Astrocyte of the spinal cord (primary cell): ENCODE data around the gene ITGA11.

Experiments used
- DNase-seq: peaks from one replicate; pipeline ENCODE4 v3.0.0; 2011; ENCODE audit warnings: low read depth, low spot score
- H3K4me3 ChIP-seq: 2 replicates; pipeline ENCODE4 v1.5.1; 2011; ENCODE audit warnings: low read depth, mild to moderate bottlenecking, low read length, moderate library complexity
- in situ Hi-C: cut with HindIII; loops from 2 replicates; pipeline ENCODE4 v1.10.0; 2017; ENCODE audit warnings: low sequenced_read_pairs
- TF ChIP-seq, protein P1 (sequence below): IDR thresholded peaks from 2 replicates; pipeline ENCODE4 v1.5.1; 2012; ENCODE audit warnings: low read depth, mild to moderate bottlenecking, low read length, inconsistent platforms

Gene ITGA11

DNA sequence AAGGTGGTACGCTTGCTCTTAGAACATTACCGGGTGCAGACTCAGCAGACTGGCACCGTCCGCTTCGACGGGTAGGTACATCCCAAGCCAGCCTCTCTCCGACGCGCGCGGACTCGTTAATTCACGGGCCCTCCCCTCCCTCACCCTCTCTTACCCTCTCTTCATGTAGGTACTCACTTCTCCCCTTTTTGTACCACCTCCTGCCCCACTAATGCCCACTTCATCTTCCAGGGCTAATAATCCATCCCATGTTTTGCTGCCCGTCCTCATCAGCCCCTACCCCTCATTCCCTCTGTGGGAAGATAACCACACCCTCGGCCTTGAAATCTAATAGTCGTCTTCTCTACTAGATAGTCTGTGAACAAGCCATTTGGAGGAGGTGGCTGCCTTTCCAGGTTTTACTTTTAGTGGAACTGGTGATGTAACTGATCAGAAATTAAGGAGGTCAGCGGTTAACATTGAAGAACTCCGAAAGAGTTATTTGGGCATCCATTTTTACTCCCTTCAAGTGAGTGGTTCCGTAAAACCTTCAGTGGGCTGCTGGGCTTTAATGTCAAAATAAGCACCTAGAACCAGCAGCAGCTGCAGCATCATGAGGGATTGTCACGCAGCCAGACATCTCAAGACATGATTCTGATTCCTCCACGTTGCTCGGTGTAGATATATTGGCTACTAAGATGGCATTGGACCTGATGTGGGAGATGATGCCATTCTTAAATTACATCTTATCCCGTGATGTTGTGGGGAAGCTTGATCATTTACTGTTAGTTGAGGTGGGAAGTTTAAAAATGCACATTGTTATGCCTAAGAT lies 153.2 kb downstream of the ITGA11 start:
- peak; percentile 49 for DNase-seq
- in situ Hi-C loops: no loop called here
- TF ChIP-seq, protein P1, sequence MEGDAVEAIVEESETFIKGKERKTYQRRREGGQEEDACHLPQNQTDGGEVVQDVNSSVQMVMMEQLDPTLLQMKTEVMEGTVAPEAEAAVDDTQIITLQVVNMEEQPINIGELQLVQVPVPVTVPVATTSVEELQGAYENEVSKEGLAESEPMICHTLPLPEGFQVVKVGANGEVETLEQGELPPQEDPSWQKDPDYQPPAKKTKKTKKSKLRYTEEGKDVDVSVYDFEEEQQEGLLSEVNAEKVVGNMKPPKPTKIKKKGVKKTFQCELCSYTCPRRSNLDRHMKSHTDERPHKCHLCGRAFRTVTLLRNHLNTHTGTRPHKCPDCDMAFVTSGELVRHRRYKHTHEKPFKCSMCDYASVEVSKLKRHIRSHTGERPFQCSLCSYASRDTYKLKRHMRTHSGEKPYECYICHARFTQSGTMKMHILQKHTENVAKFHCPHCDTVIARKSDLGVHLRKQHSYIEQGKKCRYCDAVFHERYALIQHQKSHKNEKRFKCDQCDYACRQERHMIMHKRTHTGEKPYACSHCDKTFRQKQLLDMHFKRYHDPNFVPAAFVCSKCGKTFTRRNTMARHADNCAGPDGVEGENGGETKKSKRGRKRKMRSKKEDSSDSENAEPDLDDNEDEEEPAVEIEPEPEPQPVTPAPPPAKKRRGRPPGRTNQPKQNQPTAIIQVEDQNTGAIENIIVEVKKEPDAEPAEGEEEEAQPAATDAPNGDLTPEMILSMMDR: no peak

DNA sequence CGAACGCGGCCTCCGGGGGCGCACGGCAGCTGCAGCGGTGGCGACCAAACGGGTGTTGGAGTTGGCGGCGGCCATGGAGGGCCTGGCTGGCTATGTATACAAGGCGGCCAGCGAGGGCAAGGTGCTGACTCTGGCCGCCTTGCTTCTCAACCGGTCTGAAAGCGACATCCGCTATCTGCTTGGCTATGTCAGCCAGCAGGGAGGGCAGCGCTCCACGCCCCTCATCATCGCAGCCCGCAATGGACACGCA lies 153.7 kb downstream of the ITGA11 start:
- in situ Hi-C loops: no loop called here
- H3K4me3 ChIP-seq: peak overlapping the region; percentile 85
- no peak for DNase-seq
- TF ChIP-seq, protein P1: peak; percentile 41

More for the DNA sequence above, 153.2 kb downstream of the ITGA11 start:
- H3K4me3 ChIP-seq: peak overlapping the region; percentile 85

DNA sequence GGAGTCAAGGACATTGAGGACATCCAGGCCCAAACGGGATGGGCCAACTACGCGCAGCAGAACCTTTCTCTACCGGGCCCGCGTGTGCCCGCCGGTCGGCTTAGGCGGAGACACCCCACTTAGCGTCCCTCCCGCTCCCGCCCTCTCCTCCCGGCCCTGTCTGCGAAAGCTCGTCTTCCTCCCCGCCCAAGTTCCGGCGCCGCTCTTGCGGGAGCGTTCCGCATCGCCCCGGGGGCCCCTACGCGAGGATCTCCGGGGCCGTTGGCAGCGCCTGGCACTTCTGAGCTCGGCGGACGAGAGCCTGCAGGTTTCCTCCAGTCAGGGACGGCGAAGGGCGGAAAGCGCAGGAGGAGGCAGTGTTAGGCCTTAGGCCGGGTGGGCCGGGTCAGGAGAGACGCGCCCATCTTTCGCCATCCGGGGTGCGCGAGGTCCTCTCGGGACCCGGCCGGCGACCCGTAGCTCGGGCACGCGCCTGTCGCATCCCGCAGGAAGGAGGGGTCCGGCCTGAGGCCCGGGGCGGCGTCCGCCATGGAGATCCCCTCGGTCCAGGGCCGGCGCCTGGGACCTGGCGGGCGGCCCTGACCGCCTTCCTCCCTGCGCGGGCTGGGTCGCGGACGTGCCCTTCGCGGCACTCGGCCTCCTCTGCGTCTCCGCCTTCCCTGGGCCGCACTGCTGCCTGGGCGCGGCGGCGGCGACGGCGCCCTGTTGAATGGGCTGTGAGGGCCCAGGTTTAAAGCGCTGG lies 154.2 kb downstream of the ITGA11 start, which contains the start of gene FEM1B:
Gene FEM1B, plus strand, starts transcription at position 143 of the 742 bp plus-strand sequence. CDS start 673 bp downstream, outside the sequence.
- peak within 1 kb of the TSS; percentile 85 for H3K4me3 ChIP-seq
- peak; percentile 96 for DNase-seq
- TF ChIP-seq, protein P1: no peak
- in situ Hi-C loops: no loop called here

DNA sequence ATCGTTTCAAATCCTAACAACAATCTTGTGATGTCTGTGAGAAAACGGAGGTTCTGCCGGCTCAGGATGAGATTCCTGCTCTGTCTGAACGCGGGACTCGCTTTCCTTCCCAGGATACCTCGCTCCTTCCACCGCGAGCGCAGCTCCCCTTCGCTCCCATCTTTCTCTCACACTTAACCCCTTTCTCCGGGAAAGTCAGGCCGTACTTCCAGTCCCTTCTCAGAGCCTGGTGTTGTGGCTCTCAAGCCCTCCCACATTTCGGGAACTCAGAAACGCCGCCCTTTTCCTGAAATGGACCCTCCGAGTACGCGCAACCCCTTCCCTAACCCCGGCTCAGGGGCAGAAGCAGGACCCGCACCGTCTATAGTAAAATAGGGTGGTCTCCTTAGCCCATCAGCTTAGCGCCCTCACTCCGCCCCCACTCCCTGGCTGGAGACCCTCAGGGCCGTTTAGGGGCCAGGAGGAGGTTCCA lies 154.8 kb downstream of the ITGA11 start:
- no peak for DNase-seq
- H3K4me3 ChIP-seq: peak overlapping the region; percentile 85
- in situ Hi-C loops: no loop called here
- TF ChIP-seq, protein P1: no peak

DNA sequence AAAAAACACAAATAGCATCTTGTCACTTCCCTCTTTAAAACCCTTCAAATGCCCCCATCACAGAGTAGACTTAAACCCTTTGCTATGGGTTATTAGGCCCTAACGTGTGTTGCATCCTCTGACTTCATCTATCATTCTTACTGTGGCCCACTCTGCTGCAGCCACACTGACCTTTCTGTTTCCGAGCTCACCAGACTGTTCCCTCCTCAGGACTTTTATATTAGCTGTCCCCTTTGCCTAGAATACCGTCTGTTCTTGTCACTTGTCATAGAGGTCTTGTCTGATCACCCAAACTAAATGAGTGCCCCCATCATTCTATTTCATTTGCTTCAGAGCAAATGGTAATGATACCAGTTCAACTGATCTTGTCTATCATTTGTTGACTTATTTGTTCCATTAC lies 155.3 kb downstream of the ITGA11 start:
- peak overlapping the region; percentile 85 for H3K4me3 ChIP-seq
- in situ Hi-C loops: no loop called here
- TF ChIP-seq, protein P1: no peak
- no peak for DNase-seq

DNA sequence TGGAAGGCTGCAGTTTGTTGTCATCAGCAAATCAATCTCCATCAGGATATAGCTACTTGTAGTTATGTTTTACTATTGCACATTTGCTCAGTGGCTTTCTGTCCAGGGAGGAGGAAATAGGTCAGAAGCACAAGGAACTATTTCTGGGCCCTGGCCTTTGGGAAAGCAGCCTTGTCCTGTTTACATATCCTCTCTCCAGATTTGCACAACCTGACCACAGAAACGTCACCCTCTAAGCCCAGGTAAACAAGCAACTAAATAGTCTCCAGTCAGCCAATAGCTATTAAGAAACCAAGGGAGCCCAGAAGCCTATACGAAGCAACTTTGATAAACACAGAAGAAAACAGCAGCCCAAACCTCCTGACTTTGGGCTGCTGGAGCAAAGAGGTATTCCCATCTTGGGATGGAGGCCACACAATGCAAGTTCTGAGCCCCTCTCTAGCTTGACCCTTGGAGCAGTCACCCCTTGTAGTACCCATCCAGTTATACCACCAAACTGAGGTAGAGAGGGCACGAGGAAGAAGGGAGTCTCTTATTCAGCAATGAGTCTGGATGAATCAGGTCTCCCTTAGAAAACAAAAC lies 156.7 kb downstream of the ITGA11 start:
- no peak for DNase-seq
- H3K4me3 ChIP-seq: no peak overlapping the region
- TF ChIP-seq, protein P1: no peak
- in situ Hi-C loops: no loop called here
